NB4 (cell line): ENCODE data around the gene KCNMB2.

Experiments used
- CTCF ChIP-seq: IDR thresholded peaks from one replicate; pipeline ENCODE4 v1.5.1; 2012; ENCODE audit warnings: low read depth, low read length
- MYC ChIP-seq: IDR thresholded peaks from 2 replicates; pipeline ENCODE4 v1.6.1; 2011; ENCODE audit warnings: low read depth, low read length

DNA sequence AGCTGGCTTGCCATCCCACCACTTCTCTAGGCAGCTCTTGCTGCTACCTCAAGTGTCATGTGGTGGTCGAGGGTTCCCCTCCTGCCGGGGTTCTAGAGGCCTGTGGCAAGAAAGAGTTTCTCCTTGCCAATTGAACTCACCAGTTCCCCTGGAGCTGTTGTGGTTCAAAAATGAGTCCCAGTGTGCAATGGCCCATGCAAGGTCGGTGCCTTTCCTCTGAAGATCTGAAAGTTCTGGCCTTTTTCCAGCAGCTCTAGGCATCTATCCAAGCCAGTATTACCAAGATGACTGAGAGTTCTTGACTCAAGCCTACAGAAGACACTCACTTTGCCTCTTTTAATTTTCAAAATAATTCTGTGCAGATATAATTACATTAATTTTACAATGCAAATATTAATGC is 163.6 kb downstream of the KCNMB2 start:
- TF ChIP-seq CTCF = no peak
- no peak for TF ChIP-seq MYC
